Measurements from ENCODE around the gene MOB3C. TPM values are rescaled to one million over a fixed set of nuclear protein-coding genes. Genes with fewer than 3 reads are reported as not detected.

The MOB3C gene
- polyA plus RNA-seq, 1 donor from 2014 or later = 0.41 TPM

DNA sequence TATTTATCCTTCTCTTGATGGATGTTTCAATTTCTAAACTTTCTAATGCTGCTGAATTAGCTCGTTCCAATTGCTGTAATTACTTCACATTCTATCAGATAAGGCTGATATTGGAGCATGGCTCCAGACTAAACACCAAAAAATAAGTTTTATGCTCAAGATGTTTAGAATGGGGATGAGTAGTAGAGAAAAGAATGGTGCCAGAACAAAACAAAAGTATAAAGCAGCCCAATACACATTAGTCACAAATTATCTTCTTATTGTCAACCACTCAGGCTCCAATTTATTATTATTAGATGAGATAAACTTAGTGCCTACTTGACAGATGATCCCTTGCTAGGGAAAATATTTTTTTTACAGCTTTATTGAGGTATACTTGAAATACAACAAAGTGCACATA is 29.7 kb upstream of the MOB3C start:
- Histone ChIP-seq H3F3A (ENCODE audit: insufficient read depth, low read length, poor library complexity, severe bottlenecking) (no peaks in the 10 kb centered on the region), H3K36me3 (ENCODE audit: insufficient read depth, low read length) (peaks cover 23% of the 10 kb centered on the region), H3K27ac (ENCODE audit: low read length) (no peak overlapping the region), H3K9me3 (ENCODE audit: low read length) (peaks cover 6% of the 10 kb centered on the region), H3K4me2 (ENCODE audit: low read length) (no peak overlapping the region), H3K27me3 (ENCODE audit: insufficient read depth, low read depth, low read length) (no peaks in the 10 kb centered on the region), H3K9ac (ENCODE audit: low read length) (no peak overlapping the region), H3K79me2 (replicated peaks; ENCODE audit: insufficient read depth, low read length) (no peaks in the 10 kb centered on the region), H4K20me1 (ENCODE audit: insufficient read depth) (no peaks in the 10 kb centered on the region), H2AFZ (ENCODE audit: low read depth, low read length) (no peak overlapping the region), H3K4me3 (ENCODE audit: low read length) (no peak overlapping the region), H3K9me2 (ENCODE audit: insufficient read depth, low read length) (no peaks in the 10 kb centered on the region)
- TF ChIP-seq EP300 (conservative IDR thresholded peaks at IDR 0.05; ENCODE audit: poor library complexity, severe bottlenecking) (no peak), POLR2AphosphoS5 (IDR thresholded peaks at IDR 0.05) (no peak), TAF1 (IDR thresholded peaks at IDR 0.05; ENCODE audit: low read depth) (no peak), SMC3 (conservative IDR thresholded peaks at IDR 0.05; ENCODE audit: poor library complexity) (no peak), RAD21 (conservative IDR thresholded peaks at IDR 0.05) (no peak), MXI1 (conservative IDR thresholded peaks at IDR 0.05; ENCODE audit: poor library complexity, severe bottlenecking) (no peak), EZH2 (IDR thresholded peaks at IDR 0.05; ENCODE audit: borderline replicate concordance, insufficient read depth, low read length, poor library complexity, severe bottlenecking) (no peak)
- TF ChIP-seq, protein P1, sequence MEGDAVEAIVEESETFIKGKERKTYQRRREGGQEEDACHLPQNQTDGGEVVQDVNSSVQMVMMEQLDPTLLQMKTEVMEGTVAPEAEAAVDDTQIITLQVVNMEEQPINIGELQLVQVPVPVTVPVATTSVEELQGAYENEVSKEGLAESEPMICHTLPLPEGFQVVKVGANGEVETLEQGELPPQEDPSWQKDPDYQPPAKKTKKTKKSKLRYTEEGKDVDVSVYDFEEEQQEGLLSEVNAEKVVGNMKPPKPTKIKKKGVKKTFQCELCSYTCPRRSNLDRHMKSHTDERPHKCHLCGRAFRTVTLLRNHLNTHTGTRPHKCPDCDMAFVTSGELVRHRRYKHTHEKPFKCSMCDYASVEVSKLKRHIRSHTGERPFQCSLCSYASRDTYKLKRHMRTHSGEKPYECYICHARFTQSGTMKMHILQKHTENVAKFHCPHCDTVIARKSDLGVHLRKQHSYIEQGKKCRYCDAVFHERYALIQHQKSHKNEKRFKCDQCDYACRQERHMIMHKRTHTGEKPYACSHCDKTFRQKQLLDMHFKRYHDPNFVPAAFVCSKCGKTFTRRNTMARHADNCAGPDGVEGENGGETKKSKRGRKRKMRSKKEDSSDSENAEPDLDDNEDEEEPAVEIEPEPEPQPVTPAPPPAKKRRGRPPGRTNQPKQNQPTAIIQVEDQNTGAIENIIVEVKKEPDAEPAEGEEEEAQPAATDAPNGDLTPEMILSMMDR (IDR thresholded peaks at IDR 0.05; ENCODE audit: poor library complexity, severe bottlenecking) = no peak
- TF ChIP-seq, protein P2, sequence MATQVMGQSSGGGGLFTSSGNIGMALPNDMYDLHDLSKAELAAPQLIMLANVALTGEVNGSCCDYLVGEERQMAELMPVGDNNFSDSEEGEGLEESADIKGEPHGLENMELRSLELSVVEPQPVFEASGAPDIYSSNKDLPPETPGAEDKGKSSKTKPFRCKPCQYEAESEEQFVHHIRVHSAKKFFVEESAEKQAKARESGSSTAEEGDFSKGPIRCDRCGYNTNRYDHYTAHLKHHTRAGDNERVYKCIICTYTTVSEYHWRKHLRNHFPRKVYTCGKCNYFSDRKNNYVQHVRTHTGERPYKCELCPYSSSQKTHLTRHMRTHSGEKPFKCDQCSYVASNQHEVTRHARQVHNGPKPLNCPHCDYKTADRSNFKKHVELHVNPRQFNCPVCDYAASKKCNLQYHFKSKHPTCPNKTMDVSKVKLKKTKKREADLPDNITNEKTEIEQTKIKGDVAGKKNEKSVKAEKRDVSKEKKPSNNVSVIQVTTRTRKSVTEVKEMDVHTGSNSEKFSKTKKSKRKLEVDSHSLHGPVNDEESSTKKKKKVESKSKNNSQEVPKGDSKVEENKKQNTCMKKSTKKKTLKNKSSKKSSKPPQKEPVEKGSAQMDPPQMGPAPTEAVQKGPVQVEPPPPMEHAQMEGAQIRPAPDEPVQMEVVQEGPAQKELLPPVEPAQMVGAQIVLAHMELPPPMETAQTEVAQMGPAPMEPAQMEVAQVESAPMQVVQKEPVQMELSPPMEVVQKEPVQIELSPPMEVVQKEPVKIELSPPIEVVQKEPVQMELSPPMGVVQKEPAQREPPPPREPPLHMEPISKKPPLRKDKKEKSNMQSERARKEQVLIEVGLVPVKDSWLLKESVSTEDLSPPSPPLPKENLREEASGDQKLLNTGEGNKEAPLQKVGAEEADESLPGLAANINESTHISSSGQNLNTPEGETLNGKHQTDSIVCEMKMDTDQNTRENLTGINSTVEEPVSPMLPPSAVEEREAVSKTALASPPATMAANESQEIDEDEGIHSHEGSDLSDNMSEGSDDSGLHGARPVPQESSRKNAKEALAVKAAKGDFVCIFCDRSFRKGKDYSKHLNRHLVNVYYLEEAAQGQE (IDR thresholded peaks at IDR 0.05; ENCODE audit: borderline replicate concordance) = no peak

DNA sequence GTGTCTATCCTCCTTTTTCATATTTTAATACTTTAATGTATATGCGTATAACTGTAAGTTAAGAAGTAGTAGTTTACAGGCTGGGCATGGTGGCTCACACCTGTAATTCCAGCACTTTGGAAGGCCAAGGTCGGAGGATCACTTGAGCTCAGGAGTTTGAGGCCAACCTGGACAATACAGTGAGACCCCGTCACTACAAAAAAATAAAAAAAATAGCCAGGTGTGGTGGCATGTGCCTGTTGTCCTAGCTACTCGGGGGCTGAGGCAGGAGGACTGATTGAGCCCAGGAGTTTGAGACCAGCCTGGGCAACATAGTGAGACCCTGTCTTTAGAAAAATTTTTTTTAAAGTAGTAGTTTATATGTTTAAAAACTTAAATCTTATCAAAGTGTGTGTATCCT is 29.2 kb upstream of the MOB3C start:
- H3K79me2 ChIP-seq (replicated peaks; ENCODE audit: insufficient read depth, low read length) = no peaks in the 10 kb centered on the region
- H3K36me3 ChIP-seq (ENCODE audit: insufficient read depth, low read length) = peaks cover 23% of the 10 kb centered on the region
- H3K27me3 ChIP-seq (ENCODE audit: insufficient read depth, low read depth, low read length) = no peaks in the 10 kb centered on the region
- no peaks in the 10 kb centered on the region for H4K20me1 ChIP-seq (ENCODE audit: insufficient read depth)
- no peaks in the 10 kb centered on the region for H3F3A ChIP-seq (ENCODE audit: insufficient read depth, low read length, poor library complexity, severe bottlenecking)
- H3K4me3 ChIP-seq (ENCODE audit: low read length) = no peak overlapping the region
- peaks cover 6% of the 10 kb centered on the region for H3K9me3 ChIP-seq (ENCODE audit: low read length)
- no peak overlapping the region for H3K27ac ChIP-seq (ENCODE audit: low read length)
- H2AFZ ChIP-seq (ENCODE audit: low read depth, low read length) = no peak overlapping the region
- H3K9ac ChIP-seq (ENCODE audit: low read length) = no peak overlapping the region
- no peaks in the 10 kb centered on the region for H3K9me2 ChIP-seq (ENCODE audit: insufficient read depth, low read length)
- TF ChIP-seq, protein P2 (IDR thresholded peaks at IDR 0.05; ENCODE audit: borderline replicate concordance) = no peak
- TF ChIP-seq MXI1 (conservative IDR thresholded peaks at IDR 0.05; ENCODE audit: poor library complexity, severe bottlenecking) = no peak
- TF ChIP-seq EZH2 (IDR thresholded peaks at IDR 0.05; ENCODE audit: borderline replicate concordance, insufficient read depth, low read length, poor library complexity, severe bottlenecking) = no peak
- TF ChIP-seq SMC3 (conservative IDR thresholded peaks at IDR 0.05; ENCODE audit: poor library complexity) = no peak
- no peak overlapping the region for H3K4me2 ChIP-seq (ENCODE audit: low read length)

Measured in neural cell (in vitro differentiated cells).